Activated CD4-positive, CD25-positive, alpha-beta regulatory T cell treated with anti-CD3 and anti-CD28 coated beads, Interleukin-2, amount 50 U/mL, for 72 hours (primary cell): ENCODE data around the gene SLC6A4.

Experiments
- DNase-seq: peaks from one replicate; pipeline ENCODE4 v3.0.0; 2021

The SLC6A4 gene

DNA sequence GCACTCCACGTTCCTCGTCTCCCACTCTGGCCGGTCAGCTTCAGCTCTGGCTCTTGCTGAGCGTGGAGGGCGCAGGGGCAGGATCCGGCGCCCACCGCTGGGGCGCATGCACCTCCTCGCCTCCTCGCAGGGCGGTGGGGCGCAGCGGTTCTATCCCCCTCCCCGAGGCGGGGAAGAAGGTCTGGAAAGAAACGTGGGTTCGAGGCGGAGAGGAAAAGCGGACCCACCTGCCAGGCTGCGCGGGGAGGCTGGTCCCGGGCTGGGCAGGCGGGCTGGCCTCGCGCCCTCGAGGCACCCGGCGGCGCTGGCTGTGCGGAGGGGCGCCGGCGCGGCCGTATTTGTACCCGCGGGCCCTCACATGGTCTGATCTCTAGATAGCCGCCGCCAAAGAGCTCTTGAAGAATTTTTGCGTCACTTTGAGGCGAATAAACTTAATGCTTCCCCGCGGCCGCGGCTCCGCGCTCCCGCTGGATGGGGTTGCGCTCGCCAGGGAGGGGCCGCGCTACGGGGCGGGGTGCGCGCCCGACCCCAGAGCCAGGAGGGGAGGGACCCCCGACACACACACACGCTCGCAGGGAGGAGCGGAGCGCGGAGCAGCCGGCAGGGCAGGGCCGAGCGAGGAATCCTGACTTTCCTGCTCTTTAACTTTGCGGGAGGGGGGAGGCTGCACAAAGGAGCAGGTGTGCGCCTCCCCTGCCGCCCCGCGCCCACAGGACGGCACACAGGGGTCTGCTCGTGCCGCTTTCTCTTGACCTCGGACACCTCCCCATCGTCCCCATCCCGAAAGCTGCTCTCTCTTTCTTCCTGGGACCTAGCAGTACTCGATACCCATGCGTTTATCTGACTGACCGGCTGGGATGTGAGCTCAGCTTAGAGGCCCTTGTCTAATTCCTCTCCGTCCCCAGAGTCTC lies at the start of gene SLC6A4:
Gene SLC6A4 (minus strand): TSS at position 312 of the 911 bp plus-strand sequence. CDS start 13,739 bp downstream, outside the sequence.
- no peak for DNase-seq

DNA sequence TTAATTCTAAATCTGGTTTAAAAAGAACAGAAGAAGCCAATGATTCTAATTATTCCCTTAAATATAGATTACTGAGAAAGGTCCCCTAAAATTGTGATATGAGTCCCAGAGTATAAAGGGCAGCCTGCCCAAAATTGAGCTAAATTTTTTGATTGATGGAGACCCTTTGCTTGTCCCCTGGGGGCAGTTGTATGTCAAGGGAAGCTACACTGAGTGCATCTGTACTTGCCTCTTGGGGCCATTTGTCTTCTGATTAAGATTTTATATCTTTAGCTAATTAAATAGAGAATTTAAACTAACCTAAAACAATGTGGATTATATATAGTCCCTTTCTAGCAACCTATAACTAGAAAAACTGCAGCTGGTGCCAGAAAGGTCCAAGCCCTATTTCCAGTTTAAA lies 43.7 kb upstream of the SLC6A4 start:
- no peak for DNase-seq

DNA sequence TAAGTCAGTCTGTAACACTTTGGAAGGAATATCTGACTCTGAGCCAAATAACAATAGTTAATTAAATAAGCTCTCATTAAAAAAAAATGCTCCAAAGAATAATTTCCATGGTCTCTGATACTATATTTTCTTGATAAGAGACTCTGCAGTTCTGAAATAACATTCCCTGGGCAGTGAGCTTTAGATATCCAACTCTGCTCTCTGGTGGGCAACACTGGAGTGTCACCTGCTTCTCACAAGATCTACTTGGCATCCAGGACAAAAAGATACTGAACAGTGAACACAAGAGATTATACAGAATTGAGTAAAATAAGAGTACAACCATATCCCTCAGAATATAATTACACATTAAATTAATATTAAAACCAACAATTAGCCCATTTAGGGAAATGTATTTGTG lies 42.5 kb upstream of the SLC6A4 start:
- no peak for DNase-seq

DNA sequence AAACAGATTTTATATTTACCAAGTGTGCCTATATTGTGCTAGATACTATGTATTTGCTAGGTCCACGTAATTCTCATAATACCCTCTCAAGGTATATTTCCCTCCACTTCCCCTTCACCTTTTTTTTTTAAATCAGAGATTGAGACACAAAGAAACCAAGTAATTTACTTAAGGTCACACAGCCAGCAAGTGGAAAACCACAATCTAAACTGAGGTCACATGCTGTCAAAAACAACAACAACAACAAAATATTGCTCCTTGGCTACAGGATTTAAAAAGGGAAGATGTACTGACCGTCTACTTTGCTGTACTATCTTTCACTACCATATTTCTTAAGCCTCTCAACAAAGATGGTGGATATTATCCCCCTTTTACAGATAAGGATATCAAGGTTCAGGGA lies 40.4 kb upstream of the SLC6A4 start:
- DNase-seq, result no peak

DNA sequence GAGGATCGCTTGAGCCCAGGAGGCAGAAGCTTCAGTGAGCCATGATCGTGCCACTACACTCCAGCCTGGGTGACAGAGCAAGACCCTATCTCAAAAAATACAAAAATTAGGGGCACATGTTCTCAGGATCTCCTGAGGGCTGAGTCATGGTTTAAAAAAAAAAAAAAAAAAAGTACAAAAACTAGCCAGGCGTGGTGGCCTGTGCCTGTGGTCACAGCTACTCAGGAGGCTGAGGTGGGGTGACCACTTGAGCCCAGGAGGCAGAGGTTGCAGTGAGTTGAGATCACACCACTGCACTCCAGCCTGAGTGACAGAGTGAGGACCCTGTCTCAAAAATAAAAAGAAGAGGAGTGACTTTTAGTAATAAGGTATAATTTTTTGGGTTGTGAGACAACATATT lies 39.4 kb upstream of the SLC6A4 start:
- no peak for DNase-seq

DNA sequence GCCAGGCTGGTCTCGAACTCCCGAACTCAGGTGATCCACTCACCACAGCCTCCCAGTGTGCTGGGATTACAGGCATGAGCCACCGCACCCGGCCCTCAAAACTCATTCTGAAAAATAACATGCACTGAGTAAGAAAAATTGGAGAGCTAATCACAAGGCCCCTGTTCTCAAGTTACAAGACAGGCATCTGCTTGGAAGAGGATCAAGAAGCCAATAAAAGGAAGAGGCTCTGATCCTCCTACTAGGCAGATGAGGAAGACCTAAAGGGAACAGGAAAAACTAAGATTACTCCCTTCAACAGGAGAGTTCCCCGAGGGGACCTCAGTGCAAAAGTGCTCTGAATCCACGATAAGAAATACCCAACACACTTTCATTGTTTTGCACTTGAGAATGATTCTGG lies 37.9 kb upstream of the SLC6A4 start:
- no peak for DNase-seq

DNA sequence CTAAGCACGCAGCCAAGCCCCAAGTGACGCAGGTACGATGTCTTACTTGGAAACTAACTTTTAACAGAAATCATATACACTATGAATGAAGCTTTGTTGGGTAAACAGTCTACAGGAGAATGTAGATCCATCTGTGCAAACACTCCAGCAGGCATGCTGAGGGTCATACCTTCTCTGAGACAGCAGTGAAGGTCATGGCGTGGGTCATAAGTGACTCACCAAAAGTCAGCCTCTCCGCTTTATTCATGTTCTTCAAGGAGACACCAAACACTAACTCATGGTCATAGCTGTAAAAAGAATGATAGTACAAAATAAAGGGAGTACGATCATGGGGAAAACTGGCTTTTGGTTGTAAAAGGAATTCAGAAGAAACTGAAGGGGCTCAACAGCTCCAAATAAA lies 35.6 kb upstream of the SLC6A4 start:
- DNase-seq, result no peak

DNA sequence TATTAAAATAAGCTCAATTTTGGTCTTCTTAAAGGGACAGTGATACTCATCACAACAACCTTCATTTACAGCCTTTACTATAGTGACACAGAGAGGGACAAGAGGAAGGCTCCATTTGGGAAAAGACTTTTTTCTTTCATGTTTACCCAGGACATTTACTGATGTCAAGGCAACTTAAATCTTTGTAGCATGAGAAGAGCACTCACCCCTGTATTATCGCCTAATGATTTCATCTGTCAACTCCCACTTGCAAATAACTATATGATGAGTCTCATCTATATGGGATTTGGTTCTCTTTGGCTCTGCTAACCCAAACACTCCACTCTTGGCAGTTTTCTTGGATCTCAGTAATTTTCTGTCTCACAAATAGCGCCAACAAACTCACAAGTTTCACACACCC lies 32.1 kb upstream of the SLC6A4 start:
- no peak for DNase-seq

DNA sequence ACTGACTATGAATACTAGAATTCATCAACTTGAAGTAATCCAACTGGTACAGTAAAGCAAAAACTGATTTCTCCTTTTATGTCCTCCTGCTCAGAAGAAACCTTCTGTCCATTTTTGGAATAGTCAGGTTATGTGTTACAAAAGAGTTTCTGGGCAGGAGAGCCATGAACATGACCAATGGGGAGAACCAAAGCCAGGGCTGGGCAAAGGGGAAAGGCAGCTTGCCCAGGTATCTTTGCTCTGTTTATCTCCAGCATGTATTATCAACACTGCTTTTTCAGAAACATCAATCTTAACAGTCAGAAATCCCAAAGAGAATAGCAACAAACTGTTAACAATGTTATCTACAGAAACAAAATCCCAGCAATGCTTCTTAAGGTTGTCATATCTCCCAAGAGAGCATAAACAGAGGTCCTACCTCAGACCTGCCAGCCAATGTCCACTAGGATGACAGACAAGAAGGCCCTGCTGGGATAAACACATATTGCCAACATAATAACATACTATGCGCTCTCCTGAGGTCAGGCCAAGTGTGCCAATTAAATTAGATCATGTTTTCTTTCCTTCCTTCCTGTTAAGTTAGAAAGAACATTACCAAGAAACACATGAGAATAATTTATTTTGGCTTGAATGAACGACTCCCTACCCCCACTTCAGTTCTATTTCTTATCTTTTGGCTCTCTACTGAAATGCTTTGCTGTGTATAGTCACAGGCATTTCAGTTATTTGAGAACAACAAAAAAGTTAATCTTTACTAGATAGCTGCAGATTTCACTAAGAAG lies 28.2 kb upstream of the SLC6A4 start:
- DNase-seq, result no peak

DNA sequence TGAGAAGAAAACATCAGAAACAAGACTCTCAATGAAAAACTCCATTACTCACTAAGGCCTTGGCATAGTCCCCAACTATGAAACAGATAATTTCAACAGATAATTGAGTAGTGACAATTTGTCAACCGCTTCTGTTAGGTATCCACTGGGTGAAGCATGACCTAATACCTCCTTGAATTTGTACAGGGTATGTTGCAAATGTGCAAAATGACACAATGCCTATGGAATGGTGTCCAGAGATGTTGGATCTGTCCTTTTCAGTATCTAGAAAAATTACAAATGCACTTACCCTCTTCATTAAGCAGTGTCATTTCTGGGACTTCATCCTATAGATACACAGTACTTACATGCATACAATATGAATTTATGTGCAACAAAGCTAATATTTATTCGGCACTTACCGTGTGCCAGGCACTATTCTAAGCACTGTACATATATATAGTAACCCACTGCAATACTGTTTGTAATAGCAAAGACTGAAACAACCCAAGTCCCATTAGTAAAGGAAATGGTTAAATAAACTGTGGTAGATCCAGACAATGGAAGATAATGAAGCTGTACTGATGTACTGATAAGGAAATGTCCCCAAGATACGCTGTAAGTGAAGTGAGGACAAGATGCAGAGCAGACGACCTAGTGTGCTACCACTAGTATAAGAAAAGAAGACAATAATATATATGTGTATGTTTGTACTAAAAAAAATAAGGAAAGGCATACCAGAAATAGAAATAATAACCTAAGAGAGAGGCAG lies 21.4 kb upstream of the SLC6A4 start:
- no peak for DNase-seq

DNA sequence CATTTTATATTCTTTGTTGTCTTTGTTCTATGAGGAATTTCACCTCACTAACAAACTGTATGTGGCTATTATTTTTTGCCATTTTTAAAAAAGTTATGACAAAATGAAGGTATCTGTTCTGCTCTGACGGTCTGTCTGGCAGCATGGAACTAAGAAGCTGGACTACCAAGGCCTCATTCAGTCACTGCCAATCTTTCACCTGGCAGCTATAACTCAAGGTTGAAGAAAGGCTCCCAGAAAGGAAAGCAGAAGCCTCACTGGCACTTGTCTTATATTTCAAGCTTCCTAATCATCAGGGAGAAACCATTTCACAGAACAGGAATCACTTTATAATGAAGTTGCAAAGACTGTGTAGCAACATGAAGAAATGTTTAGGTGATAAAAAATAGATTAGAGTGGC lies 18.7 kb upstream of the SLC6A4 start:
- DNase-seq, result no peak

DNA sequence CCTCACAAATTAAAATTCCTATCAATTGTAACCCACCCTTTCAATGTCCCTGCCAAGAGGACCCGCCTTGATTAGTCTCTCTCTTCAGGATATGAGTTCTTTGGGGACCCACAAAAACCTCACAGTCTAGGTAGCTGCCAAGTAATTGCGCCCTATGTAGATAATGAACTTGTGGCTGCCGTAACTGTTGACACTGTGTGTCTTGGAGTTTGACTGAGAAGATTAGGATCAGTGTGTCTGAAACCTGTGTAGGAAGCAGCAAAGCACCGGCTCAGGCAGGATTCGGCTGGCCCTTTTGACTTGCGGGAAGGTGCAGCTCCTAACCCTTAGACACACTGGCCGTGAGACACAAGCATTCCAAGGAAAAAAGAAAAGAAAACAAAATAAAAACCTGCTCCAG lies 17.8 kb upstream of the SLC6A4 start:
- no peak for DNase-seq

DNA sequence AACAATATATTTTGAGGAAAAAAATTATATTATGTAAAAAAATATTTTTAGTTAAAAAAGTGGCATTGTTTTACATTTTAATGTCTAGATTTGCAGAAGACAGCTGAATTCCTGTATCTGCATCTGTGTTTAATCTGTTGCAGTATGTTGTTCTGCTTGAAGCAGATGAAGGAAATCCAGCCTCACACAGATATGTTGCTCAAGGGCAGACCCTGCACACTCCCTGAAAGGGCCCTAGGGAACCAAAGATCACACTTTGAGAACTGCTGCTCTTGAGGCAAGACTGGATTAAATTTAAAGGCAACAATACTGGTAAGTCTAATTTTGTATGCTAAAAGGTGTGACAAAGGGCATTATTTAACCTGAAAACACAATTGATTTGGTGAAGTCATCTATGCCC lies 16.4 kb upstream of the SLC6A4 start:
- DNase-seq, result no peak

DNA sequence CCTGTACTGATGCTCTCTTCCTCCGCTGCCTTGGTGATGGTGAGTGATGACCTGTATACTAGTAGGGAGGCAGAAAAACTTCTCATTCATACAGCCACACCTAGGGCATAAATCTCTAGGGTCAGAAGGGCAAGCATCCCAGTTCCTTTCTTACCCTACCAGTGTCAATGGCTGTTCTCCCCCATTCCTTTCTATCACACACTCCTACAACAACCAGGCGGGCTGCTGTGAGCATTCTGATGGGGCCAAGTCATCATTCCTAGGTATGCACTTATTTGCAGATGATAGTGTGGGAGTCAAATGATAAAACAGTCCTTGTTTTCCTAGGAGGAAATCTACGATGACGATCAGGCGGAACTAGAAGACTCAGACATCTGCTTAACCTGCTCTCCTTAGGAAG lies 14.0 kb upstream of the SLC6A4 start:
- DNase-seq, result no peak

DNA sequence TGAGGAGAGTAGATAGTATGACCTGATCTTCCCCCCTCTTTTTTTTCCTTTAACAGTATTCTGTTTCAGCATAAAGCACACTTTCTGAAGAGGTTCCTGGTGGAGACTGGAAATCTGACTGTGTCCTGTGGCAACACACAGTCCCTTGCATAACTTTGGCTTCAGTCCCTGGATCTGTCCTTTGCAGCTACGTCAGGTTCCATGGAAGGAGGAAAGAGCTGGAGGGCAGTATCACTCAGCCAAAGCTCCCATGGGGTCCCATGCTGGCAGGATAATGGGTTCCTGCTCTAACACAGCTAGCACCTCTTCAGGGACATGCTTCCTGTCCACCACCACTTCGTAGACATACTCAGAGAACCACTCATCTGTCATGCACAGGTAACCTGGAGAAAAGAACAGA lies 13.3 kb upstream of the SLC6A4 start:
- no peak for DNase-seq

DNA sequence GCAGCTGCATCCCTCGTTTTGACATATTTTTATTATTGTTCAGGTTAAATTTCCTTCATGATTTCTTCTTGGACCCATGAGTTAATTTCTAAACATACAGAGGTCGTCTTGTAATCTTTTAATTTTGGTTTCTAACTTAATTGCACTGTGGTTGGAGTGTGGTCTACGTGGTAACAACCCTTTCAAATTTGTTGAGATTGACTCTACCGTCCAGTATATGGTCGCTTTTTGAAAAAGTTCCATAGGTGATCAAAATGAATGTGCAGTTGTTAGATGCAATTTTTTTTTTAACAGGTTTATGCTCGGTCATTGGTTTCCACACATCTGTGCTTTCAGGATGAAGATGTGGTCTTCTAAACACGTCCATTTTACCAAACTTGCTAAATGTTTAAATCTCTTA lies 11.0 kb upstream of the SLC6A4 start:
- DNase-seq, result no peak

DNA sequence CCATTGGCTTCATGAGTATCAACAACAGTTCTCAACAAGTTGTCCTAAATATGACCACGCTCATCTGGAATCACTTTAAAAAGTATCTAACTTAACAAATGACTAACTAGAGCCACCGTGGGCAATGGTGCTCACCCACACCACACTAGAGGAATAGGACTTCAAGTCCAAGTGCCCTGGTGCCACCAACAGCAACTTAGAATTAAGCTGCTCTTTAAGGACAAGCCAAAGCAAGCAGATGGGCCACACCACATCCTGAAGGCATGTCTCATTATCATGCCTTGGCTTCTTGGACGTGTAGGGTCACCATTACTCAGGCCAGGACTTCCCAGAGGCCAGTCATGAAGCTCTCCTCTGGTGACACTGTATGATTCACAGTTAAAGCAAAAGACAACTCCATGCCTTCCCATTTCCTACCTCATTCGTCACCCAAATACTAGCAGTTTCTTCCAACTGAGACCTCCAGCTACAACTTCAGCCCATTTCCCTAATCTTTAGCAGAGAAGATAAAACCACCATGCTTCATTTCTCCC lies 9.4 kb upstream of the SLC6A4 start:
- no peak for DNase-seq

DNA sequence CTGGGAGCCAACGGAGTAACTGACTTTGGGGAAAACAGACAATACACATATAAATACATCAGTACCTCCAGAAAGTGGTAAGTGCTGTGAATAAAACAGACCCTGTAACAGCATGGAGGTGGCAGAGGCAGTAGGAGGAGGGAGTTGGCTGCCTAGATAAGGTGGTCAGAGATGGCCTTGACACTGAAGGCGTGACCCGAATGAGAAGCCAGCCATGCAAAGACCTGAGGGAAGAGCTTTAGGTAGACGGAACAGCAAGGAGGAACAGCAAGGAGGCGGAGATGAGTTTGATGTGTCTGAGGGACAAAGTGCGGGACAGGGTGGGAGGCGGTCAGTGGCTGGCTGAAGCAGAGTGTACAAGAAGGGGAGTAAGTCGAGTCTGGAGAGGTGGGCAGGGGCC lies 8.1 kb upstream of the SLC6A4 start:
- DNase-seq, result no peak

DNA sequence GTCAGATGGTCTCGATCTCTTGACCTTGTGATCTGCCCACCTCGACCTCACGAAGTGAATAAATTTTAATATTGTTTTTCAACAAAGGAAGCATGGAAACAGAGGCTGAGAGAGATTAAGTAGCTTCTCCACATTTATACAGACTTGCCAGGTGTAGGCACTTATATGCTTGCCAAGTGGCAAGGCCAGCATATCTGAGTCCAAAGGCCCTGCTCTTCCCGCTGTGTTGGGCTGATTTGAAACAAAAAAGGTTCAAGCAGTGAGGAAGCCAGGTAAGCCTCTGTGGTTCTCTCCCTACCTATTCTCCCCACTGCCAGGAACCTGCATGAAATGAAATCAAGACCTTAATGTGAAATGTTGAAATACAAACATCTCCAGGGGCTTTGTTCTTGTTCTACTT lies 7.5 kb upstream of the SLC6A4 start:
- DNase-seq, result no peak

DNA sequence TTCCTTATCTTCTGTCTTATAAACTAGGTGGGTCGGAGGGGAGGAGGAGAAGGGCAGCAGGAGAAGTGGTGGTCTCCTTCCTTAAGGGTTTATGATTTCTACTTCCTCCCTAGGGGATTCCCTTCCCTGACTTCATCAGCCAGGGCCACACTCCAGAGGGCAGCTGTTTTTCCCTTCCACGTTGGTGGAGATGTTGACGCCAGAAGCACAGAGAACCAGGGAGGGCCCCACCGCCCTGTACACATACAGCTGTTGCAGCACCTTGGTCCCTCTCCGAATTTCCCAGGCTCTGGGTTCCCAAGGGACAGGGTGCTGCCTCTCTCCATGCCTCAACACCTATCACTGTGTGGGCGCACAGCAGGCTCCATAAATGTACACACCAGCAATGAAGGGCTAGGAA lies 5.6 kb upstream of the SLC6A4 start:
- no peak for DNase-seq

DNA sequence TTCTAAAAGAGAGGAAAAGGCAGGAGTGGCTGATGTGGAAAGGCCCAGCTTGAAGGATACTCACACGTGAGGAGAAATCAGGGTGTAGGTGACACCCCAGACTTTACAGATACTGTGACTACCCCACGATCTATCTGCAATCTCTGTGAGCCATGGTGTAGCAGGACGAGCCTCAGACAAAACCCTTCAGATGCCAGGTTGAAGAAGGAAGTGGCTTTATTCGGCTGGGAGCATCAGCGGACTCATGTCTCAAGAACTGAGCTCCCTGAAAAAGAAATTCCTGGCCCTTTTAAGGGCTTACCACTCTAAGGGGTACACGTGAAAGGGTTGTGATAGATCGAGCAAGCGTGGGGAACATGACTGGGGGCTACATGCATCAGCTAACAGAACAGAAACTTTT lies 4.7 kb upstream of the SLC6A4 start:
- DNase-seq, result no peak

DNA sequence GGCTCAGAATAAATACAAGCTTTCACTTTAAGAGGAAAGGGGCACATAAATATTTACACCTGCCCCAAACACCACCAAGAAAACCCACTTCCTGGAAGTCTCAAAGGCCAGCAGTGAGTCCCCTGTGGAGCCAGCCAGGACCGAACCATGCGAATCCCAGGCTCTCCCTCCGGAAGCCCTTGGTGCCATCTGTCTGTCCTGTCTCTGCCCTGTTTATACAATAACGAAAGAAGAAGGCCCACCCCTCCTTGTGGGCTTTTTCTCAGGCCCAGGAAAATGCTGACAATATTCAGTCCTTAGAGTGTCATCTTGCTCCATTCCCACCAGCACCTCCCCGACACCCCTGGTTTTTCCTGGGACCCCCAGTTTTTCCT lies 3.6 kb upstream of the SLC6A4 start:
- DNase-seq, result no peak

DNA sequence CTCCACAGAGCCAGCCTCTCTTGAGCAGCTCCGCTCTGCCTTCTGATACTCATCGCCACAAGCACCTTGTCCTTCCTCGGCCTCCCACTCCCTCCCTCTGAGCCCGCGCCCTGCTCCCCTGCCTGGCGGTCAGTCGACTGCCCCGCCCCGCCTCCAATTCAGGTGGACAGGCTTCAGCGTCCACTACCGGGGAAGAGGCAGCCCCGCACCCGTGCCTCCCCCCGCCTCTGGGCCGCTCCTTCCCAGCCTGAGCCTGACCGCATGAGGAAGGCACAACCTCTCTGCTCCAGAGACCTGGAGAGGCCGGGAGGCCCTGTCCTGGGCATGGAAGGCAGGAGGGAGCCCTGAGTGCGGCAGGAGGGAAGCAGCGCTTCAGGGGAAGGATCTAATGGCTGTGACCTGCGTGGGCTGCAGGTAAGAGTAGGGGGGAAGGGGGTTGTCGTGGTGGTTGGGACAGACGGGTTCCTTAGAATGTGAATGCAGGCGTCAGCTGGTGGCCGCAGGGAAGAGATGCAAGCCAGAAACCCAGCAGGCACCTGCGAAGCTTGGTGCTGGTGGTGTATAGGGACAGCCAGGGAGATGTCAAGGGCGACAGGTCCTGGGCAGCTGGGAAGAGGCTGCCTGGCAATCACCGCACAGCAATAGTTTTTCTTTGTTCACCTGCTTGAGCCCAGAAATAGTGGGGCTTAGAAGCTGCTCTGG lies 3.0 kb upstream of the SLC6A4 start:
- no peak for DNase-seq
